ENCODE measurements around the gene SSTR5.

DNA sequence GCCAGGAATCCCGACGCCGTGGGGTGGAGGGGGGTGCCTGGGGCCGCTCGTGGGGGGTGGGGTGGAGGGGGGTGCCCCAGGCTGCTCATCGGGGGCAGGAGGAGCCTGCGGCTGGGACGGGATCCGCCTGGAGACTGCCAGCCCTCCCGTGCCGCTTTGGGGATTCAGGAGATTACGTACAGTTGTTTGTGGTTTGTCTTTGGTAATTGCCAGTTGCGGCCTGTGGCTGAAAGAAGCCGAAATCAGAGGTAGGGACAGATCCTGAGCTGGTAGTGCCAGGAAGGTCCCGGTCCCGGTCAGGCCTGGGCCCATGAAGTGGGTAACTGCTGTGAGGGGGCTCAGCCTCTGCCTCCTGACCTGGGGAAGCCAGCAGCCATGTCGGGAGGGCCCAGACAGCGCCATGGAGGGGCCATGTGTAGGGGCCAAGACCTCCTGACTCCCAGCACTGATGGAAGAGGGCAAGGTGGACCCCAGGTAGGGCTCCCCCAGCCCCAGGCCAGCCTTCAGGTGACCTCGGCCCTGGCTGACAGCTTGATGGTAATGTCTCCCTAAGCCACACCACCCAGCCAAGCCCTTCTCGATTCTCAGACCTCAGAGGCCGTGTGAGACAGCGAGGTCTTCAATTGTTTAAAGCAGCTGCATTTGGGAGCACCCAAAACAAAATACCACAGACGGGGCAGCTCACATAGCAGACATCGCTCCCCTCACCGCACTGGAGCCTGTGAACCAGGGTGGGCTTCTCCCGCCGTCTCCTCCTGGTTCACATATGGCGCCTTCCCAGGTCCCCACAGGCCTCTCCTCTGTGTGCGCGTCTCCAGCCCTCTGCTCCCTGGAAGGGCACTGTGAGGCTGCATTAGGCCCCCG is 34.9 kb upstream of the SSTR5 start:
- TF ChIP-seq, protein P1, sequence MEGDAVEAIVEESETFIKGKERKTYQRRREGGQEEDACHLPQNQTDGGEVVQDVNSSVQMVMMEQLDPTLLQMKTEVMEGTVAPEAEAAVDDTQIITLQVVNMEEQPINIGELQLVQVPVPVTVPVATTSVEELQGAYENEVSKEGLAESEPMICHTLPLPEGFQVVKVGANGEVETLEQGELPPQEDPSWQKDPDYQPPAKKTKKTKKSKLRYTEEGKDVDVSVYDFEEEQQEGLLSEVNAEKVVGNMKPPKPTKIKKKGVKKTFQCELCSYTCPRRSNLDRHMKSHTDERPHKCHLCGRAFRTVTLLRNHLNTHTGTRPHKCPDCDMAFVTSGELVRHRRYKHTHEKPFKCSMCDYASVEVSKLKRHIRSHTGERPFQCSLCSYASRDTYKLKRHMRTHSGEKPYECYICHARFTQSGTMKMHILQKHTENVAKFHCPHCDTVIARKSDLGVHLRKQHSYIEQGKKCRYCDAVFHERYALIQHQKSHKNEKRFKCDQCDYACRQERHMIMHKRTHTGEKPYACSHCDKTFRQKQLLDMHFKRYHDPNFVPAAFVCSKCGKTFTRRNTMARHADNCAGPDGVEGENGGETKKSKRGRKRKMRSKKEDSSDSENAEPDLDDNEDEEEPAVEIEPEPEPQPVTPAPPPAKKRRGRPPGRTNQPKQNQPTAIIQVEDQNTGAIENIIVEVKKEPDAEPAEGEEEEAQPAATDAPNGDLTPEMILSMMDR (IDR thresholded peaks at IDR 0.05) = no peak
- no peak for TF ChIP-seq POLR2AphosphoS5 (IDR thresholded peaks at IDR 0.05)

Data from upper lobe of left lung (tissue), 4 donors.